Ramos (cell line): ENCODE measurements around the gene ANKS3.

Experiments used
- in situ Hi-C: fragments of 300-500 bp; cut with MboI; formaldehyde crosslinking; loops from one replicate; pipeline ENCODE4 v1.14.3; 2022; ENCODE audit warnings: low sequenced_read_pairs; ENCODE audit not compliant: unreplicated experiment

Gene ANKS3

GRCh38 chr16:4687946-4688673, 46.0 kb downstream of the ANKS3 start:
- in situ Hi-C loops: no loop called here

GRCh38 chr16:4687416-4687815, 46.7 kb downstream of the ANKS3 start:
- in situ Hi-C loops: no loop called here

GRCh38 chr16:4686497-4687210, 47.4 kb downstream of the ANKS3 start:
- in situ Hi-C loops: no loop called here

- in situ Hi-C loops: no loop called here
Measured at GRCh38 chr16:4685776-4686496, 48.1 kb downstream of the ANKS3 start.

GRCh38 chr16:4685292-4685691, 48.8 kb downstream of the ANKS3 start:
- in situ Hi-C loops: no loop called here

GRCh38 chr16:4684763-4685162, 49.3 kb downstream of the ANKS3 start:
- in situ Hi-C loops: no loop called here

GRCh38 chr16:4684058-4684715, 49.9 kb downstream of the ANKS3 start:
- in situ Hi-C loops: no loop called here

GRCh38 chr16:4683255-4684057, 50.6 kb downstream of the ANKS3 start:
- in situ Hi-C loops: no loop called here

- in situ Hi-C loops: no loop called here
Measured at GRCh38 chr16:4682616-4683254, 51.3 kb downstream of the ANKS3 start.

- in situ Hi-C loops: no loop called here
Measured at GRCh38 chr16:4682084-4682591, 51.9 kb downstream of the ANKS3 start.

- in situ Hi-C loops: no loop called here
Measured at GRCh38 chr16:4681471-4682083, 52.5 kb downstream of the ANKS3 start.

GRCh38 chr16:4680673-4681470, 53.2 kb downstream of the ANKS3 start:
- in situ Hi-C loops: no loop called here

GRCh38 chr16:4679850-4680636, 54.0 kb downstream of the ANKS3 start:
- in situ Hi-C loops: no loop called here

- in situ Hi-C loops: no loop called here
Measured at GRCh38 chr16:4679156-4679849, 54.8 kb downstream of the ANKS3 start.

GRCh38 chr16:4678596-4678995, 55.5 kb downstream of the ANKS3 start:
- in situ Hi-C loops: no loop called here

- in situ Hi-C loops: no loop called here
Measured at GRCh38 chr16:4677994-4678393, 56.1 kb downstream of the ANKS3 start.

- in situ Hi-C loops: no loop called here
Measured at GRCh38 chr16:4677390-4677789, 56.7 kb downstream of the ANKS3 start.
